MM.1S (cell line): ENCODE measurements around the gene SYTL5.

ENCODE experiments used
- EZH2 ChIP-seq: fragments of 300-600 bp; sonication (generic); optimal IDR thresholded peaks from 2 replicates; pipeline ENCODE3; 2017; ENCODE audit warnings: low read depth, mild to moderate bottlenecking, antibody characterized with exemption, low read length, mixed read lengths
- EZH2phosphoT487 ChIP-seq: fragments of 300-600 bp; sonication (generic); IDR thresholded peaks from 2 replicates; pipeline ENCODE4 v1.6.1; 2018; ENCODE audit warnings: antibody characterized with exemption, low read length
- TF ChIP-seq, protein P1 (sequence below): fragments of 300-600 bp; sonication (generic); IDR thresholded peaks from 2 replicates; pipeline ENCODE4 v1.5.1; 2016; ENCODE audit warnings: antibody characterized with exemption, low read length, mixed read lengths

DNA sequence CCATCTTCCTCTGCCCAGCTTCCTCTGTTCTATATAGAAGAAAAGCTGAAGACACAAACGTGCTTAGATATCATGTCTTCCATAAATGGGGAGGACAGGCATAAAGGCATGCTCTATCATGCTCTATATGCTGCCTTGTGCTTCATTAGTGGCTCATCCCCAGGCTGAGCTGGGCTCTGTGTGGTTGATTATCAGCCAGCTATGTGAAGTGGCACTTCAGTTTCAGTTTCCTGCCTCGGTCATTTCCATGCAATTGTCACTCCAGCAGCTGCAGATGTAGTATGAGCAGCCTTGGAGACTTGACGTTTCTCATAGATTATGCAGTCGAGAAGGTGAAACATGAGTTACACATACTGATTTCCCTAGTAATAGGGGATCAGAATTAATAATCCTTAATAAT is 106.2 kb downstream of the SYTL5 start:
- TF ChIP-seq EZH2phosphoT487 (no peak), EZH2 (no peak)
- TF ChIP-seq, protein P1, sequence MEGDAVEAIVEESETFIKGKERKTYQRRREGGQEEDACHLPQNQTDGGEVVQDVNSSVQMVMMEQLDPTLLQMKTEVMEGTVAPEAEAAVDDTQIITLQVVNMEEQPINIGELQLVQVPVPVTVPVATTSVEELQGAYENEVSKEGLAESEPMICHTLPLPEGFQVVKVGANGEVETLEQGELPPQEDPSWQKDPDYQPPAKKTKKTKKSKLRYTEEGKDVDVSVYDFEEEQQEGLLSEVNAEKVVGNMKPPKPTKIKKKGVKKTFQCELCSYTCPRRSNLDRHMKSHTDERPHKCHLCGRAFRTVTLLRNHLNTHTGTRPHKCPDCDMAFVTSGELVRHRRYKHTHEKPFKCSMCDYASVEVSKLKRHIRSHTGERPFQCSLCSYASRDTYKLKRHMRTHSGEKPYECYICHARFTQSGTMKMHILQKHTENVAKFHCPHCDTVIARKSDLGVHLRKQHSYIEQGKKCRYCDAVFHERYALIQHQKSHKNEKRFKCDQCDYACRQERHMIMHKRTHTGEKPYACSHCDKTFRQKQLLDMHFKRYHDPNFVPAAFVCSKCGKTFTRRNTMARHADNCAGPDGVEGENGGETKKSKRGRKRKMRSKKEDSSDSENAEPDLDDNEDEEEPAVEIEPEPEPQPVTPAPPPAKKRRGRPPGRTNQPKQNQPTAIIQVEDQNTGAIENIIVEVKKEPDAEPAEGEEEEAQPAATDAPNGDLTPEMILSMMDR = no peak
